Choroid plexus epithelial cell (primary cell): ENCODE measurements around the gene C17orf78.

ENCODE experiments used
- DNase-seq: peaks from one replicate; pipeline ENCODE4 v3.0.0-alpha.2; 2010; ENCODE audit warnings: low read depth
- H3K4me3 ChIP-seq: 2 replicates; pipeline ENCODE4 v1.5.1; 2011; ENCODE audit warnings: low read depth, mild to moderate bottlenecking, control low read depth, low read length, moderate library complexity
- TF ChIP-seq, protein P1 (sequence below): conservative IDR thresholded peaks from 2 replicates; pipeline ENCODE4 v1.5.1; 2011; ENCODE audit warnings: low read depth, mild to moderate bottlenecking, control low read depth, inconsistent platforms, low read length, moderate library complexity

Gene C17orf78

DNA sequence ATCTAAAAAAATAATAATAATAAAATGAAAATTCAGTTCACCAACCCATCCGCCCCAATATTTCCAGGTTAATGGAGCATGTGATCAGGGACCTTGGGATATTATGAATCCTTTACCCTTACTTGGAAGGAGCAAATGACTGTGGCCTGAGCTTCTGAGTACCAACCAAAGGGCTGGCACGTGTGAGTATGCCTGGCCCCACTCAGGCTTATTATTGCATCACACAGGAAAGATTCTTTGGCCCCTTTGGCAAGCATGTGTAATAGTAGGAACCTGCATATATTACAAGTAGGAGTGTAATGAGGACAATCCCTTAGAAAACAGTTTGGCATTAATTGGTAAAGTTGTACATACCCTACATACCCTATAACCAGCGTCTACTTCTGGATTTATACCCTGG, 7.2 kb upstream of the C17orf78 start:
- DNase-seq = peak; percentile 59
- no peak overlapping the region for H3K4me3 ChIP-seq
- TF ChIP-seq, protein P1, sequence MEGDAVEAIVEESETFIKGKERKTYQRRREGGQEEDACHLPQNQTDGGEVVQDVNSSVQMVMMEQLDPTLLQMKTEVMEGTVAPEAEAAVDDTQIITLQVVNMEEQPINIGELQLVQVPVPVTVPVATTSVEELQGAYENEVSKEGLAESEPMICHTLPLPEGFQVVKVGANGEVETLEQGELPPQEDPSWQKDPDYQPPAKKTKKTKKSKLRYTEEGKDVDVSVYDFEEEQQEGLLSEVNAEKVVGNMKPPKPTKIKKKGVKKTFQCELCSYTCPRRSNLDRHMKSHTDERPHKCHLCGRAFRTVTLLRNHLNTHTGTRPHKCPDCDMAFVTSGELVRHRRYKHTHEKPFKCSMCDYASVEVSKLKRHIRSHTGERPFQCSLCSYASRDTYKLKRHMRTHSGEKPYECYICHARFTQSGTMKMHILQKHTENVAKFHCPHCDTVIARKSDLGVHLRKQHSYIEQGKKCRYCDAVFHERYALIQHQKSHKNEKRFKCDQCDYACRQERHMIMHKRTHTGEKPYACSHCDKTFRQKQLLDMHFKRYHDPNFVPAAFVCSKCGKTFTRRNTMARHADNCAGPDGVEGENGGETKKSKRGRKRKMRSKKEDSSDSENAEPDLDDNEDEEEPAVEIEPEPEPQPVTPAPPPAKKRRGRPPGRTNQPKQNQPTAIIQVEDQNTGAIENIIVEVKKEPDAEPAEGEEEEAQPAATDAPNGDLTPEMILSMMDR = no peak

DNA sequence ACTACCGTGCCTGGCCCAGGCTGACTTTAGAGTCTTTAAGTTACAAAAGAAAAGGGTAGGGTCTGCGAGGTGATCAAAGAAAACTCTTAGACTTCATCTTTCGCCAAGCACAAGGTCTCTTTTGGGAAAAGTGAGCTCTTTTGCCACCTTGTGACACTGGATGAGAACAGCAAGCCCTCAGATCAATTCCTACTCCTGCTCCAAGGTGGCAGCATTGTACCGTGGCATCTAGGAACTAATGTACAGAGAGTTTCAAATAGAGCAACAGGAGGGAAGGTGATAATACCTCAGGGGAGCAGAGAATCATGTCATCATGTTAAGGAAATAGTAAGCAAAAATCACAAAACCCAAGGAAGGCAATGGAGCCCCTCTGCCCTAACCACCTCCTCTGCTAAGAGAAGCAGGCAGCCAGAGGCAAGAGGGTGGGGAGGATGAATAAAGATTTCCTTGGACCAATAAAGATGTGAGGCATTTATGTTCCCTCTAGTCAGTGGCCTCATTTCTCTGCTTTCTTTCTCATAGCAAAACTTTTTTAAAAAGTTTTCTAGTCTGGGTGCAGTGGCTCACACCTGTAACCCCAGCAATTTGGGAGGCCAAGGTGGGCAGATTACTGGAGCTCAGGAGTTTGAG, 2.1 kb upstream of the C17orf78 start:
- TF ChIP-seq, protein P1 = peak; percentile 100
- H3K4me3 ChIP-seq = no peak overlapping the region
- peak; percentile 95 for DNase-seq

DNA sequence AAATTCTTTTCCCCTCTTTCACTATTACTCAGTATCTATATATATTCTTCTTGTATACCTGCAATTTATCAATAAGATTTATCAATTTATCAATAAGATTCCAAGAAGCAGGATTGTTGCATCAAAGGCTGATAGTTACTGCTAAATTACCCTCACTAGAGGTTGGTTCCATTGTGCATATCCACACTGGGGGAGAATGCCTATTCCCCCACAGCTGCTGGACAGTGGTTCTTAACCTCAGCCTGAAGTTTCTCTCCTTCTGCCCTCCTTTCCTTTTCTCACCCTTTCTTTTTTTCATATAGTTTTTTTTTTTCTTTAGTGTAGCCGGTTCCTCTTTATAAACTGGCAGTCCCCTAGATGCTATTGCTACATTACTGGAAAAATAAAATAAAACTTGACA, 6.3 kb downstream of the C17orf78 start:
- H3K4me3 ChIP-seq = no peak overlapping the region
- no peak for DNase-seq
- TF ChIP-seq, protein P1 = no peak

DNA sequence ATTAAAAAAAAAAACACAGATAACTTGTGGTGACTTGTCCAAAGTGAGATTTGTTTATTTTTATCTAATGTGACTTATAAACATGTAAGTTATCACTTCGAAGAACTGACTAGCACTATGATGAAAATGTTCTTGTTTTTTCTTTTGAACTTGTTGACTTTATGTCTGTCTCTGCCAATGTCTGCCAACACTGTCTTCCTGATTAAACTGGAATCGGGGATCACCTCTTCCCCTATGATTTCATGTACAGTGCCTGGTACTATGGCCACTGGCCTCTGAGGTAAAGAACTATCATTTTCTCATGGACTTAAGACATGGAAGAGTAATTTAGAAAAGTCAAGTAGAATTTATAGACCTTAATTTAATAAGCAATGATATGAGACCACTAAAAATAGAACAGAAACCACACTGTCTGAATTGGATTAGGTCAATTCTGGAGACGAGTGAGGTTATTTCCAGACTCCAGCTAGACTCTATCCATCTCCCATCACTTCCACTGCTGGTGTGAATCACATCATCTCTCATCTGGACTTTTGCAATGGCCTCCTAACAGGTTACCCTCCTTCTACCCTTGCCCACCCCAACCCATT, 8.9 kb downstream of the C17orf78 start:
- peak; percentile 17 for DNase-seq
- TF ChIP-seq, protein P1 = no peak
- no peak overlapping the region for H3K4me3 ChIP-seq

DNA sequence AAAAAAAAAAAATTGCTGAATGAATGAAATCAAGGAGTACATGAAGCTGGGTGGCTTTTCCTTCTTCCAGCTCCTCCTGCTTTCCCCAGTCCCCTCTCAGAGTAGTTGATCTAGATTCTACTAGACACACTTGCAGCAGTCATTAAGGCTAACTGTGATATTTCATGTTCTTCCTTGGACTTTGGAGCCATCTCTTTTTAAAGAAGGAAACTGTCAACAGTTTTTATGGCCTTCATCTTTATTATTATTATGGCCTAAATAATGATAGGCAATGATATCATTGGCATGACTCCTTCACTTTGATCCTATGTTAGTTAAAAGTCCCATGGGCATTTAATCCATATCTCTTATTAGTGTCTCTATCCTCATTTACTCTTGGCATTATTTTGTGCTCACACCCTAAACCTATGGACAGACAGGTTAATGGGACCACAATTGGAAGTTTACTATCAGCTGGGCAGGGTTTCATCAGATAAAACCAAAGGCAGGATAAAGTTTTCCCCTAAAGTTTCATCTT, 9.7 kb downstream of the C17orf78 start:
- H3K4me3 ChIP-seq = no peak overlapping the region
- no peak for DNase-seq
- TF ChIP-seq, protein P1 = no peak

DNA sequence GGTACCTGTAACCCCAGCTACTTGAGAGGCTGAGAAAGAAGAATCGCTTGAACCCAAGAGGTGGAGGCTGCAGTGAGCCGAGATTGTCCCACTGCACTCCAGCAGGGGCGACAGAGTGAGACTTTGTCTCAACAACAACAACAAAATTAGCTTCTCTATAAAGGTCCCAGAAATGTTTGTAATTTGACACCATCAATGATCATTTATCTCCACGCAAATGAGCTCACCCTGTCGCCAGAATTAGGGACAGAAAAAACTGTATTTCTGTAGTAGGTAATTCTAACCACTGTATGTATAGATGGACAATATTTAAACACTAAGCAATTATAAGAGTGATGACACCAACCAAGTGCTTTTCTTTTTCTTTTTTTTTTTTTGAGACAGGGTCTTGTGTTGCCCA, 10.7 kb downstream of the C17orf78 start:
- TF ChIP-seq, protein P1 = no peak
- DNase-seq = no peak
- H3K4me3 ChIP-seq = no peak overlapping the region

DNA sequence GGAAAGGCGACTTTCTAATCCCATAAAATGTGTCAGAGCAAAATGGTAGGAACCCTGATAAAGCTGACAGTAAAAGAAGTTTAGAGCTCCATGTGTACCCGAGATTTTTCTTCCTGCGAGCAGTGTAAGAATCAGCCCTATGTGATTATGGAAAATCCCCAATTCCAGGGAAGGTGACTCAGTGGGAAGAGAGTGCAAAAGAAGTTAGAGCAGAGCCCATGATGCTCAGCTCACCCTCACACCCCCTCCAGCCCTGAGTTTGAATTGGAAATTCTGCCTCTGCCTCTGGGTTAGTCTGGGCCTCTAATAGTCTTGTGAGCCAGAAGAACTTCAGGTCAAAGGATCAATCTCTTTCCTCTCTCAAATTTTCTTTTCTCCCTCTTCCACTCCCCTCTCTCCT, 12.5 kb downstream of the C17orf78 start:
- DNase-seq = peak; percentile 40
- TF ChIP-seq, protein P1 = no peak
- H3K4me3 ChIP-seq = no peak overlapping the region
